ENCODE measurements around the gene PSD2.

- TF ChIP-seq CTCF (IDR thresholded peaks at IDR 0.05) (no peak), POLR2A (IDR thresholded peaks at IDR 0.05) (no peak)
Observed at GRCh38 chr5:139768807-139769465, 26.7 kb upstream of the PSD2 start.

Measured in heart left ventricle (tissue), 13 donors.